Neural cell (in vitro differentiated cells): ENCODE results near the gene TXK. TPM values are rescaled to one million over a fixed set of nuclear protein-coding genes. Genes with fewer than 3 reads are reported as not detected.

Source experiments
- H2AFZ ChIP-seq: fragments of 200-600, 300-800 bp; sonication (generic), shearing (Covaris generic); 2 replicates; pipeline ENCODE4 v1.6.0; 2014; ENCODE audit warnings: low read depth, mild to moderate bottlenecking, antibody characterized with exemption, low read length, moderate library complexity
- H3F3A ChIP-seq: fragments of 200-600 bp; shearing (Covaris generic); 2 replicates; pipeline ENCODE4 v1.6.1; 2016; ENCODE audit warnings: mild to moderate bottlenecking, moderate library complexity, mixed read lengths, antibody characterized with exemption, low read length; ENCODE audit not compliant: insufficient read depth, poor library complexity, severe bottlenecking
- H3K27ac ChIP-seq: fragments of 200-600, 300-800 bp; sonication (generic), shearing (Covaris generic); 2 replicates; pipeline ENCODE4 v1.5.1; 2014; ENCODE audit warnings: mild to moderate bottlenecking, low read length, moderate library complexity
- H3K27me3 ChIP-seq: fragments of 300-800, 200-600 bp; sonication (generic), shearing (Covaris generic); 2 replicates; pipeline ENCODE4 v1.6.0; 2014; ENCODE audit warnings: mild to moderate bottlenecking, low read depth, low read length, moderate library complexity; ENCODE audit not compliant: insufficient read depth
- H3K36me3 ChIP-seq: fragments of 300-800, 200-600 bp; sonication (generic), shearing (Covaris generic); 2 replicates; pipeline ENCODE4 v1.5.1; 2014; ENCODE audit warnings: mild to moderate bottlenecking, antibody characterized with exemption, low read length, moderate library complexity; ENCODE audit not compliant: insufficient read depth
- H3K4me2 ChIP-seq: fragments of 300-800, 200-600 bp; sonication (generic), shearing (Covaris generic); 2 replicates; pipeline ENCODE4 v1.6.0; 2014; ENCODE audit warnings: mild to moderate bottlenecking, low read length
- H3K4me3 ChIP-seq: fragments of 300-800, 200-600 bp; sonication (generic), shearing (Covaris generic); 2 replicates; pipeline ENCODE4 v1.5.1; 2014; ENCODE audit warnings: mild to moderate bottlenecking, low read length, moderate library complexity
- H3K79me2 ChIP-seq: fragments of 200-600 bp; shearing (Covaris generic); replicated peaks from 2 replicates; pipeline ENCODE4 v1.6.0; 2014; ENCODE audit warnings: mild to moderate bottlenecking, low read length, moderate library complexity; ENCODE audit not compliant: insufficient read depth
- H3K9ac ChIP-seq: fragments of 300-800, 200-600 bp; sonication (generic), shearing (Covaris generic); 2 replicates; pipeline ENCODE4 v1.6.1; 2016; ENCODE audit warnings: mild to moderate bottlenecking, low read length, mixed read lengths
- H3K9me2 ChIP-seq: fragments of 200-600 bp; shearing (Covaris generic); 2 replicates; pipeline ENCODE4 v1.6.1; 2016; ENCODE audit warnings: mild to moderate bottlenecking, low read length, mixed read lengths; ENCODE audit not compliant: insufficient read depth
- H3K9me3 ChIP-seq: fragments of 200-600, 300-800 bp; sonication (generic), shearing (Covaris generic); 2 replicates; pipeline ENCODE4 v1.6.1; 2016; ENCODE audit warnings: mild to moderate bottlenecking, mixed run types, low read length, moderate library complexity, mixed read lengths
- H4K20me1 ChIP-seq: fragments of 200-600 bp; shearing (Covaris generic); 2 replicates; pipeline ENCODE4 v1.6.1; 2016; ENCODE audit warnings: mild to moderate bottlenecking, mixed run types; ENCODE audit not compliant: insufficient read depth
- CTCF ChIP-seq: fragments of 450-650 bp; IDR thresholded peaks from 2 replicates; pipeline ENCODE4 v1.5.1; 2014; ENCODE audit warnings: antibody characterized with exemption, mild to moderate bottlenecking, moderate library complexity; ENCODE audit not compliant: poor library complexity, severe bottlenecking
- EP300 ChIP-seq: fragments of 450-650 bp; conservative IDR thresholded peaks from 2 replicates; pipeline ENCODE4 v1.6.1; 2014; ENCODE audit warnings: antibody characterized with exemption, mild to moderate bottlenecking, moderate library complexity; ENCODE audit not compliant: poor library complexity, severe bottlenecking
- EZH2 ChIP-seq: fragments of 200-600, 300-800 bp; shearing (Covaris generic), sonication (generic); IDR thresholded peaks from 2 replicates; pipeline ENCODE4 v1.6.1; 2014; ENCODE audit warnings: antibody characterized with exemption, low read length, borderline replicate concordance, mild to moderate bottlenecking; ENCODE audit not compliant: insufficient read depth, poor library complexity, severe bottlenecking
- MXI1 ChIP-seq: fragments of 450-650 bp; conservative IDR thresholded peaks from 2 replicates; pipeline ENCODE4 v1.6.1; 2014; ENCODE audit warnings: antibody characterized with exemption, mild to moderate bottlenecking; ENCODE audit not compliant: poor library complexity, severe bottlenecking
- POLR2AphosphoS5 ChIP-seq: IDR thresholded peaks from 2 replicates; pipeline ENCODE4 v1.6.1; 2012
- RAD21 ChIP-seq: fragments of 450-650 bp; conservative IDR thresholded peaks from 2 replicates; pipeline ENCODE4 v1.6.1; 2014; ENCODE audit warnings: antibody characterized with exemption, mild to moderate bottlenecking, moderate library complexity
- REST ChIP-seq: IDR thresholded peaks from 2 replicates; pipeline ENCODE4 v1.6.1; 2012; ENCODE audit warnings: borderline replicate concordance
- SMC3 ChIP-seq: fragments of 450-650 bp; conservative IDR thresholded peaks from 2 replicates; pipeline ENCODE4 v1.6.1; 2014; ENCODE audit warnings: antibody characterized with exemption, mild to moderate bottlenecking, moderate library complexity; ENCODE audit not compliant: poor library complexity
- TAF1 ChIP-seq: IDR thresholded peaks from 2 replicates; pipeline ENCODE4 v1.6.1; 2012; ENCODE audit warnings: low read depth
- polyA plus RNA-seq: library from polyadenylated mRNA; depleted of rRNA; stranded (reverse); fragments of >200 nt; gene quantifications from 2 replicates; pipeline ENCODE4 v1.2.3, GENCODE V29; 2014

The TXK gene
- polyA plus RNA-seq, 1 donor from 2014 or later = not detected

- Histone ChIP-seq H3K9me3 (no peaks in the 10 kb centered on the region), H3K27me3 (no peaks in the 10 kb centered on the region), H3K9ac (no peak overlapping the region), H3K9me2 (no peaks in the 10 kb centered on the region), H4K20me1 (no peaks in the 10 kb centered on the region), H3K79me2 (no peaks in the 10 kb centered on the region), H3F3A (no peaks in the 10 kb centered on the region), H3K4me3 (no peak overlapping the region), H2AFZ (no peak overlapping the region), H3K4me2 (no peak overlapping the region), H3K36me3 (no peaks in the 10 kb centered on the region), H3K27ac (no peak overlapping the region)
- TF ChIP-seq EZH2 = no peak
- no peak for TF ChIP-seq MXI1
- no peak for TF ChIP-seq EP300
- no peak for TF ChIP-seq POLR2AphosphoS5
- no peak for TF ChIP-seq SMC3
- TF ChIP-seq CTCF = no peak
- TF ChIP-seq REST = no peak
- no peak for TF ChIP-seq RAD21
Observed at GRCh38 chr4:48095441-48095840, 38.6 kb downstream of the TXK start.

GRCh38 chr4:48093991-48094416, 40.0 kb downstream of the TXK start:
- TF ChIP-seq EP300 (no peak), EZH2 (no peak), REST (no peak), MXI1 (no peak), SMC3 (no peak), CTCF (no peak), POLR2AphosphoS5 (no peak), RAD21 (no peak), TAF1 (no peak)
- no peaks in the 10 kb centered on the region for H3K79me2 ChIP-seq
- H3K9me2 ChIP-seq = no peaks in the 10 kb centered on the region
- H3K36me3 ChIP-seq = no peaks in the 10 kb centered on the region
- no peak overlapping the region for H3K4me2 ChIP-seq
- H3K4me3 ChIP-seq = no peak overlapping the region
- H3K27ac ChIP-seq = no peak overlapping the region
- H3K9me3 ChIP-seq = no peaks in the 10 kb centered on the region
- no peak overlapping the region for H3K9ac ChIP-seq
- H2AFZ ChIP-seq = no peak overlapping the region
- no peaks in the 10 kb centered on the region for H3F3A ChIP-seq
- H4K20me1 ChIP-seq = no peaks in the 10 kb centered on the region
- H3K27me3 ChIP-seq = no peaks in the 10 kb centered on the region
